ENCODE results near the gene ATP2B3.
"Not testable (repeated sequence)": the region's sequence is repeated elsewhere in the genome, so short reads cannot be mapped to it uniquely, and the experiment has no call there.

The ATP2B3 gene

GRCh38 chrX:153598541-153599191, 81.2 kb downstream of the ATP2B3 start, which contains the start of gene CCNQ:
Gene CCNQ (minus strand): TSS chrX:153599139. CDS start chrX:153599073, 66 bp downstream.
- peak; percentile 23 for DNase-seq

GRCh38 chrX:153599192-153600031, 82.0 kb downstream of the ATP2B3 start:
- peak; percentile 88 for DNase-seq

GRCh38 chrX:153600032-153600373, 82.6 kb downstream of the ATP2B3 start:
- peak; percentile 2 for DNase-seq

GRCh38 chrX:153600921-153601320, 83.5 kb downstream of the ATP2B3 start:
- DNase-seq = no peak

- no peak for DNase-seq
Measured at GRCh38 chrX:153601511-153602110, 84.2 kb downstream of the ATP2B3 start.

- no peak for DNase-seq
Measured at GRCh38 chrX:153602601-153603000, 85.2 kb downstream of the ATP2B3 start.

- no peak for DNase-seq
Measured at GRCh38 chrX:153603131-153603656, 85.8 kb downstream of the ATP2B3 start.

- DNase-seq = not testable (repeated sequence)
Measured at GRCh38 chrX:153604666-153605380, 87.4 kb downstream of the ATP2B3 start.

GRCh38 chrX:153606503-153606902, 89.1 kb downstream of the ATP2B3 start:
- DNase-seq = no peak

- no peak for DNase-seq
Measured at GRCh38 chrX:153608376-153608775, 90.9 kb downstream of the ATP2B3 start.

GRCh38 chrX:153608806-153609205, 91.4 kb downstream of the ATP2B3 start:
- no peak for DNase-seq

- DNase-seq = peak; percentile 80
Measured at GRCh38 chrX:153609917-153610835, 92.7 kb downstream of the ATP2B3 start.

- DNase-seq = no peak
Measured at GRCh38 chrX:153610836-153611213, 93.4 kb downstream of the ATP2B3 start.

GRCh38 chrX:153611298-153612095, 94.1 kb downstream of the ATP2B3 start:
- DNase-seq = no peak

- no peak for DNase-seq
Measured at GRCh38 chrX:153612413-153612812, 95.0 kb downstream of the ATP2B3 start.

- DNase-seq = no peak
Measured at GRCh38 chrX:153614818-153615217, 97.4 kb downstream of the ATP2B3 start.

GRCh38 chrX:153620576-153620975, 103.1 kb downstream of the ATP2B3 start:
- no peak for DNase-seq

GRCh38 chrX:153621949-153622598, 104.6 kb downstream of the ATP2B3 start:
- DNase-seq = no peak

GRCh38 chrX:153622661-153623309, 105.3 kb downstream of the ATP2B3 start:
- DNase-seq = no peak

All from activated naive CD4-positive, alpha-beta T cell treated with Interleukin-2 at 50 U/mL for 16 hours (primary cell).